ENCODE data around the gene NPNT.

The NPNT gene

DNA sequence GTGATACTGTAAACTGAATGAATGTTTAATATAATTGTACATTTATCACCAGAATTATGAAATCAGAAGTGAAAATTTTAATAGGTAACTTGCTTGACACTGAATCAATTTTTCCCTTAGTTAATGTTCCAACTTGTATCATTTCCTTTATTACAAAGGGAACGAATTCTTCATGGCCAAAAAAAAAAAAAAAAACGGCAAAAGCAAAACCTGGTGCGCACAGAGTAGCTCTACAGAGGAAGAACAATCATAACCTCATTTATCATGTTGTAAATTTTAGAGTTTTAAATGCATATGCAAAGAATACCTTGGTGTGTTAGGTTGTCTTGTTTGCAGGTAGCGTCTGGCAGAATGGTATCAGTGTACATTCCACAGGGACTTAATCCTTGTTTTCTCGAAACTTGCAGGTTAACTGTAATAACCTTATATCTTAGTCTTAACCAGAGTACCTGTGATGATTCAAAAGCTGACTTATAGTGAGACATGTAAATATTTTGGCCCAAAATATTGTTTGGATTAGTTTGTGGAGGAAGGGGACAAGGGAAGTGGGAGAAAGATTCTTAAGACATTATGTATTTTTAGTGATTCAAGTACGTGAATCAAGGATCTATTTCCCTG is 70.0 kb downstream of the NPNT start:
- DNase-seq (ENCODE audit: low read depth), result no peak
- TF ChIP-seq, protein P1, sequence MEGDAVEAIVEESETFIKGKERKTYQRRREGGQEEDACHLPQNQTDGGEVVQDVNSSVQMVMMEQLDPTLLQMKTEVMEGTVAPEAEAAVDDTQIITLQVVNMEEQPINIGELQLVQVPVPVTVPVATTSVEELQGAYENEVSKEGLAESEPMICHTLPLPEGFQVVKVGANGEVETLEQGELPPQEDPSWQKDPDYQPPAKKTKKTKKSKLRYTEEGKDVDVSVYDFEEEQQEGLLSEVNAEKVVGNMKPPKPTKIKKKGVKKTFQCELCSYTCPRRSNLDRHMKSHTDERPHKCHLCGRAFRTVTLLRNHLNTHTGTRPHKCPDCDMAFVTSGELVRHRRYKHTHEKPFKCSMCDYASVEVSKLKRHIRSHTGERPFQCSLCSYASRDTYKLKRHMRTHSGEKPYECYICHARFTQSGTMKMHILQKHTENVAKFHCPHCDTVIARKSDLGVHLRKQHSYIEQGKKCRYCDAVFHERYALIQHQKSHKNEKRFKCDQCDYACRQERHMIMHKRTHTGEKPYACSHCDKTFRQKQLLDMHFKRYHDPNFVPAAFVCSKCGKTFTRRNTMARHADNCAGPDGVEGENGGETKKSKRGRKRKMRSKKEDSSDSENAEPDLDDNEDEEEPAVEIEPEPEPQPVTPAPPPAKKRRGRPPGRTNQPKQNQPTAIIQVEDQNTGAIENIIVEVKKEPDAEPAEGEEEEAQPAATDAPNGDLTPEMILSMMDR (conservative IDR thresholded peaks at IDR 0.05; ENCODE audit: control insufficient read depth, insufficient read depth, low read depth, low read length), result no peak
- no peak overlapping the region for H3K4me3 ChIP-seq (ENCODE audit: control insufficient read depth, low read depth, low read length)

DNA sequence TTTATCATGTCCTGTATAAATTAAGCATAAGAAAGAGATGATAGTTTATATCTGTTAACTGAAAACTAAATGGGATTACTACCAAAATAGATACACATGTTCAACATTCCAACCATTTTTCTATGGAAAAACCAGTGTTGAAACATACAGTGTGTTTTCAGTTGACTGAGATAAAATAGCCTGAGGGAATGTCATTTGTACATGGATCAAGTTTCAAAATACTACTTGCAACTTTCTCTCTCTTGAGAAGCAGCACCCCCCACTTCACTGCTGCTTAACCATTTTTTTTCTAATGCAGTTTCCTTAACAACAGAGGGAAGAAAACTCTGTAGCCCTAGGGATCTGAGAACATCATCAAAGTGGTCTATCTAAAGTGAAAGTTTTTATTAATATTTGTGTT is 70.8 kb downstream of the NPNT start:
- TF ChIP-seq, protein P1 (conservative IDR thresholded peaks at IDR 0.05; ENCODE audit: control insufficient read depth, insufficient read depth, low read depth, low read length), result no peak
- no peak overlapping the region for H3K4me3 ChIP-seq (ENCODE audit: control insufficient read depth, low read depth, low read length)
- peak; percentile 39 for DNase-seq (ENCODE audit: low read depth)

GRCh38 chr4:105967058-105967658 is 71.9 kb downstream of the NPNT start:
- DNase-seq (ENCODE audit: low read depth), result no peak
- TF ChIP-seq, protein P1 (conservative IDR thresholded peaks at IDR 0.05; ENCODE audit: control insufficient read depth, insufficient read depth, low read depth, low read length), result no peak
- no peak overlapping the region for H3K4me3 ChIP-seq (ENCODE audit: control insufficient read depth, low read depth, low read length)

DNA sequence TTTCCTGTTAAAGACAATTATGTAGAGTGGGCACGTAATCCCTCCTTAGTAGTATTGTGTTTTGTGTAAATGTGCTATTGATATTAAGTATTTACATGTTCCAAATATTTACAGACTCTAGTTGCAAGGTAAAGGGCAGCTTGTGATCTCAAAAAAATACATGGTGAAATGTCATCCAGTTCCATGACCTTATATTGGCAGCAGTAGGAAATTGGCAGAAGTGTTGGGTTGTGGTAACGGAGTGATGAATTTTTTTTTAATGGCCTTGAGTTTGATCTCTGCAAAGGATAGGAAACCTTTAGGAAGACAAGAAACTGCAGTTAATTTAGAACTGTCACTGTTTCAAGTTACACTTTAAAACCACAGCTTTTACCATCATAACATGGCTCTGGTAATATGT is 74.3 kb downstream of the NPNT start:
- DNase-seq (ENCODE audit: low read depth), result no peak
- TF ChIP-seq, protein P1 (conservative IDR thresholded peaks at IDR 0.05; ENCODE audit: control insufficient read depth, insufficient read depth, low read depth, low read length), result no peak
- no peak overlapping the region for H3K4me3 ChIP-seq (ENCODE audit: control insufficient read depth, low read depth, low read length)

- H3K4me3 ChIP-seq (ENCODE audit: control insufficient read depth, low read depth, low read length), result no peak overlapping the region
- TF ChIP-seq, protein P1 (conservative IDR thresholded peaks at IDR 0.05; ENCODE audit: control insufficient read depth, insufficient read depth, low read depth, low read length), result no peak
- no peak for DNase-seq (ENCODE audit: low read depth)
Measured at GRCh38 chr4:105970371-105970770, 75.1 kb downstream of the NPNT start.

GRCh38 chr4:105971036-105971435 is 75.8 kb downstream of the NPNT start:
- TF ChIP-seq, protein P1 (conservative IDR thresholded peaks at IDR 0.05; ENCODE audit: control insufficient read depth, insufficient read depth, low read depth, low read length), result no peak
- DNase-seq (ENCODE audit: low read depth), result no peak
- H3K4me3 ChIP-seq (ENCODE audit: control insufficient read depth, low read depth, low read length), result no peak overlapping the region

Measured in fibroblast of mammary gland (primary cell).